HG03575 (cell line): ENCODE measurements around the gene PANX2.

Source experiments
- ATAC-seq: cut with Tn5 transposase; IDR thresholded peaks from one replicate; pipeline ENCODE4 v1.9.1; 2021; ENCODE audit not compliant: unreplicated experiment, insufficient number of reproducible peaks, low FRiP score; ENCODE audit errors: extremely low read depth

PANX2 gene

GRCh38 chr22:50180727-50181521 lies 10.4 kb downstream of the PANX2 start:
- ATAC-seq, result no peak

- ATAC-seq, result no peak
Measured at GRCh38 chr22:50182176-50183081, 11.9 kb downstream of the PANX2 start.

GRCh38 chr22:50183141-50183971 lies 12.8 kb downstream of the PANX2 start:
- no peak for ATAC-seq

GRCh38 chr22:50184004-50184901 lies 13.7 kb downstream of the PANX2 start:
- ATAC-seq, result no peak

- no peak for ATAC-seq
Measured at GRCh38 chr22:50184902-50185374, 14.4 kb downstream of the PANX2 start.

- no peak for ATAC-seq
Measured at GRCh38 chr22:50185375-50186087, 15.0 kb downstream of the PANX2 start, which contains the start of gene TRABD. TRABD (plus strand) TSS chr22:50185913; CDS start chr22:50193061, 7,148 bp downstream.

GRCh38 chr22:50186181-50186714 lies 15.7 kb downstream of the PANX2 start:
- ATAC-seq, result no peak

- no peak for ATAC-seq
Measured at GRCh38 chr22:50186761-50187523, 16.4 kb downstream of the PANX2 start.

- no peak for ATAC-seq
Measured at GRCh38 chr22:50188356-50188755, 17.8 kb downstream of the PANX2 start.

GRCh38 chr22:50189184-50189848 lies 18.8 kb downstream of the PANX2 start:
- no peak for ATAC-seq

- ATAC-seq, result no peak
Measured at GRCh38 chr22:50189849-50190181, 19.3 kb downstream of the PANX2 start.

GRCh38 chr22:50190182-50190940 lies 19.8 kb downstream of the PANX2 start:
- no peak for ATAC-seq

GRCh38 chr22:50190941-50191741 lies 20.6 kb downstream of the PANX2 start:
- ATAC-seq, result no peak

GRCh38 chr22:50192436-50193204 lies 22.1 kb downstream of the PANX2 start:
- ATAC-seq, result no peak
